Spleen (tissue), 11 donors: Measurements from ENCODE around the gene RRP7A. TPM values are rescaled to one million over a fixed set of nuclear protein-coding genes. Genes with fewer than 3 reads are reported as not detected.
"Not testable (repeated sequence)": the region's sequence is repeated elsewhere in the genome, so short reads cannot be mapped to it uniquely, and the experiment has no call there.

Source experiments
- DNase-seq: peaks from one replicate; pipeline ENCODE4 v3.0.0-alpha.2; 2020
- H3K27ac ChIP-seq, 8 donors: fragments of 200-600 bp; sonication (generic) in 7 of 8; 1 replicate in 4 of 8; 2 replicates in 4 of 8; pipeline versions ENCODE4 v1.5.0 to v1.8.0; 2016 to 2021; ENCODE audit warnings: inconsistent platforms in 4 of 8, mild to moderate bottlenecking in 4 of 8, moderate library complexity in 1 of 8
- H3K27me3 ChIP-seq, 7 donors: fragments of 200-600 bp; sonication (generic) in 6 of 7; replicated peaks in 1 of 7; 1 replicate in 4 of 7; 2 replicates in 3 of 7; pipeline versions ENCODE4 v1.5.0 to v1.8.0; 2016 to 2021; ENCODE audit warnings: inconsistent platforms in 3 of 7, mild to moderate bottlenecking in 1 of 7
- H3K36me3 ChIP-seq, 6 donors: fragments of 200-600 bp; sonication (generic) in 5 of 6; 1 replicate in 4 of 6; 2 replicates in 2 of 6; pipeline versions ENCODE4 v1.5.0 to v1.8.0; 2016 to 2021; ENCODE audit warnings: inconsistent platforms in 2 of 6
- H3K4me1 ChIP-seq, 6 donors: fragments of 200-600 bp; sonication (generic) in 5 of 6; 1 replicate in 3 of 6; 2 replicates in 3 of 6; pipeline versions ENCODE4 v1.5.0 to v1.8.0; 2016 to 2021; ENCODE audit warnings: inconsistent platforms in 3 of 6
- H3K4me3 ChIP-seq, 8 donors: fragments of 200-600 bp; sonication (generic) in 7 of 8; 1 replicate in 4 of 8; 2 replicates in 4 of 8; pipeline versions ENCODE4 v1.5.0 to v1.8.0; 2016 to 2021; ENCODE audit warnings: inconsistent platforms in 4 of 8, mild to moderate bottlenecking in 4 of 8, moderate library complexity in 2 of 8
- H3K9me3 ChIP-seq, 8 donors: fragments of 200-600 bp; sonication (generic) in 7 of 8; 1 replicate in 4 of 8; 2 replicates in 4 of 8; pipeline versions ENCODE4 v1.5.0 to v1.8.0; 2016 to 2021; ENCODE audit warnings: inconsistent platforms in 4 of 8
- POLR2A ChIP-seq, 3 donors: fragments of 450-650 bp; IDR thresholded peaks; one replicate each; pipeline ENCODE4 v1.5.1; 2017; ENCODE audit warnings: antibody characterized with exemption in 3 of 3, mild to moderate bottlenecking in 1 of 3
- POLR2AphosphoS5 ChIP-seq, 3 donors: sonication (generic); formaldehyde crosslinking; IDR thresholded peaks; one replicate each; pipeline ENCODE4 v1.5.1; 2017; ENCODE audit warnings: antibody characterized with exemption in 3 of 3
- WGBS, 5 donors: extraction: QIAGEN DNeasy Blood & Tissue Kit in 3 of 5; methylation state at CpG; one replicate each; pipeline versions ENCODE4 v1.1.5 to v1.1.7; 2013 to 2018; 5-methylcytosine and 5-hydroxymethylcytosine counted together
- intact Hi-C: fragments of 100-400 bp; cut with DNase I; formaldehyde crosslinking; loops from one replicate; pipeline ENCODE4 v1.15.0; 2023; ENCODE audit warnings: low total_unique reads
- polyA plus RNA-seq, 3 donors: library from polyadenylated mRNA; stranded (reverse); fragments of 200-250 nt; gene quantifications; one replicate each; pipeline ENCODE4 v1.2.1, GENCODE V29; 2013
- total RNA-seq, 7 donors: library from RNA; depleted of rRNA in 3 of 7; stranded (reverse); fragments of >200 nt in 3 of 7; fragmentation: NEBNext Ultra II Directional in 4 of 7; extraction: Animal tissue kit (Norgen Biotek cat#: 25700) in 4 of 7; gene quantifications; one replicate each; pipeline versions ENCODE4 v1.1.0 to v1.2.1, GENCODE V29; 2016 to 2021
- TF ChIP-seq, protein P1 (sequence below), 11 experiments: fragments of 200-600 bp in 7 of 11; fragments of 450-650 bp in 4 of 11; sonication (generic) in 4 of 11; IDR thresholded peaks in 8 of 11; conservative IDR thresholded peaks in 3 of 11; 1 replicate in 7 of 11; 2 replicates in 4 of 11; pipeline versions ENCODE4 v1.4.0 to v1.8.0; 2016 to 2021; ENCODE audit warnings: antibody characterized with exemption in 11 of 11, inconsistent platforms in 4 of 11, mild to moderate bottlenecking in 1 of 11
- donor health status: healthy with polysubstance abuse.
- donor health status: DM: no; HTN: no; CAD: no; lungs with moderate emphysema.
- donor health status: DM: no; HTN: no; CAD: no.
- donor health status: Bipolar disorder and iron deficiency.
- donor health status: healthy.
- donor health status: DM: no; HTN: no; CAD: no.
- donor health status: DM: yes; HTN: yes; CAD: no.

RRP7A gene
- total and polyA plus RNA-seq, 10 donors, result 8.9 to 47.4 (median 35.1) TPM

- H3K27me3 ChIP-seq, result peaks cover 0 to 16% (median 0%) of the 10 kb centered on the region in 7 donors
- no peak overlapping the region for H3K4me3 ChIP-seq
- no peak for TF ChIP-seq POLR2AphosphoS5 (IDR thresholded peaks at IDR 0.05)
- no peak for TF ChIP-seq POLR2A (IDR thresholded peaks at IDR 0.05)
- TF ChIP-seq, protein P1, sequence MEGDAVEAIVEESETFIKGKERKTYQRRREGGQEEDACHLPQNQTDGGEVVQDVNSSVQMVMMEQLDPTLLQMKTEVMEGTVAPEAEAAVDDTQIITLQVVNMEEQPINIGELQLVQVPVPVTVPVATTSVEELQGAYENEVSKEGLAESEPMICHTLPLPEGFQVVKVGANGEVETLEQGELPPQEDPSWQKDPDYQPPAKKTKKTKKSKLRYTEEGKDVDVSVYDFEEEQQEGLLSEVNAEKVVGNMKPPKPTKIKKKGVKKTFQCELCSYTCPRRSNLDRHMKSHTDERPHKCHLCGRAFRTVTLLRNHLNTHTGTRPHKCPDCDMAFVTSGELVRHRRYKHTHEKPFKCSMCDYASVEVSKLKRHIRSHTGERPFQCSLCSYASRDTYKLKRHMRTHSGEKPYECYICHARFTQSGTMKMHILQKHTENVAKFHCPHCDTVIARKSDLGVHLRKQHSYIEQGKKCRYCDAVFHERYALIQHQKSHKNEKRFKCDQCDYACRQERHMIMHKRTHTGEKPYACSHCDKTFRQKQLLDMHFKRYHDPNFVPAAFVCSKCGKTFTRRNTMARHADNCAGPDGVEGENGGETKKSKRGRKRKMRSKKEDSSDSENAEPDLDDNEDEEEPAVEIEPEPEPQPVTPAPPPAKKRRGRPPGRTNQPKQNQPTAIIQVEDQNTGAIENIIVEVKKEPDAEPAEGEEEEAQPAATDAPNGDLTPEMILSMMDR (IDR thresholded peaks at IDR 0.05 in 8 of 11, conservative IDR thresholded peaks at IDR 0.05 in 3 of 11), result no peak
- intact Hi-C loops, result no loop called here
- H3K9me3 ChIP-seq, result no peaks in the 10 kb centered on the region
- H3K36me3 ChIP-seq, result no peaks in the 10 kb centered on the region
- DNase-seq, result no peak
- 67 to 80% (median 71%) methylated on average over 11 of the region's 11 CpGs for WGBS, 5 donors
- H3K27ac ChIP-seq, result peak overlapping the region in 1 of 8 donors; percentile 21
- H3K4me1 ChIP-seq, result peaks cover 5 to 57% (median 34%) of the 10 kb centered on the region in 6 donors
Observed at GRCh38 chr22:42549331-42550060, 29.9 kb upstream of the RRP7A start.

DNA sequence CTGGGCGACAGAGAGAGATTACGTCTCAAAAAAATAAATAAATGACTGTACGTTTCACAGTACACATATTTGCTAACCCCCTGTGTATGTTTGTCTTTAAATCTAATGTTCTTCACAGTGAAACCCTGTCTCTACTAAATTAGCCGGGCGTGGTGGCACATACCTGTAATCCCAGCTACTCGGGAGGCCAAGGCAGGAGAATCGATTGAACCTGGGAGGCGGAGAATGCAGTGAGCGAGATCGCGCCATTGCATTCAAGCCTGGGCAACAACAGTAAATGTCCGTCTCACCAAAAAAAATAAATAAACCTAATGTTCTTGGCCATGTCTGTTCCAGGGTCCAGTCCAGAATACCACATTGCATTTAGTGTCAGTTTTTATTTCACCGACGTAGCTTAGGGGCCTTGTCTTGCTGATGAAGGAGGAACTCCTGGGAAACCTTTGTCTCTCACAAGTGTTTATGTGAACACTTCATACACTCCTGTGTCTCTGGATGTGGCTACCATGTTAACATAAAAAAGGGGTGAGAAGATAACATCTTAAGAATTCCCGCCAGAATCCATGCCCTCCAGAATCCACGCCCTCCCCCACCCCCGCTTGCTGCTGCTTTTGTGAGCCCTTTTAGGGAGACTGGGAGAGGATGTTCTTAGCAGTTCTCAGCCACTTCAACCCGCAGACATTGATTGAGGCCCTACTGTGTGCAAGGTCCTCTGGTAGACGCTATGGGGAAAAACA is 29.2 kb upstream of the RRP7A start:
- DNase-seq, result no peak
- H3K36me3 ChIP-seq, result no peaks in the 10 kb centered on the region
- no peaks in the 10 kb centered on the region for H3K9me3 ChIP-seq
- H3K4me3 ChIP-seq, result no peak overlapping the region
- intact Hi-C loops, result no loop called here
- 84 to 90% (median 88%) methylated on average over 19 of the region's 19 CpGs for WGBS, 5 donors
- H3K27ac ChIP-seq, result no peak overlapping the region
- peaks cover 0 to 9% (median 0%) of the 10 kb centered on the region in 7 donors for H3K27me3 ChIP-seq
- peaks cover 5 to 50% (median 27%) of the 10 kb centered on the region in 6 donors for H3K4me1 ChIP-seq
- TF ChIP-seq POLR2AphosphoS5 (IDR thresholded peaks at IDR 0.05) (no peak), POLR2A (IDR thresholded peaks at IDR 0.05) (no peak)
- TF ChIP-seq, protein P1 (IDR thresholded peaks at IDR 0.05 in 8 of 11, conservative IDR thresholded peaks at IDR 0.05 in 3 of 11), result no peak

DNA sequence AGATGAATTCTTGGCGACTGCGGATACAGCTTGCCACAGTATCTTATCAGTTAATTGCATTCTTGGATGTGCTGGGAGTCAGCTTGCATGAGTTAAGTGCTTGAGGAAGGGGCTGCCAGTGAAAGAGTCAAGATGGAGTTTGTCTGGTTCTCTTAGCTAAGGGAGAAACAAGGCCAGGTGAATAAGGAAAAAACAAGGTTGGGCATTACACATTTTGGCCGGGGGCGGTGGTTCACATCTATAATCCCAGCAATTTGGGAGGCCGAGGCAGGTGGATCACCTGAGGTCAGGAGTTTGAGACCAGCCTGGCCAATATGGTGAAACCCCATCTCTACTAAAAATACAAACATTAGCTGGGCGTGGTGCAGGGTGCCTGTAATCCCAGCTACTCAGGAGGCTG is 28.5 kb upstream of the RRP7A start:
- H3K36me3 ChIP-seq, H3K9me3 ChIP-seq, DNase-seq, H3K27me3 ChIP-seq, H3K27ac ChIP-seq, intact Hi-C loops, H3K4me3 ChIP-seq: not testable (repeated sequence)
- 64 to 77% (median 71%) methylated on average over 6 of the region's 6 CpGs for WGBS, 5 donors
- peaks cover 3 to 43% (median 22%) of the 10 kb centered on the region in 6 donors for H3K4me1 ChIP-seq

DNA sequence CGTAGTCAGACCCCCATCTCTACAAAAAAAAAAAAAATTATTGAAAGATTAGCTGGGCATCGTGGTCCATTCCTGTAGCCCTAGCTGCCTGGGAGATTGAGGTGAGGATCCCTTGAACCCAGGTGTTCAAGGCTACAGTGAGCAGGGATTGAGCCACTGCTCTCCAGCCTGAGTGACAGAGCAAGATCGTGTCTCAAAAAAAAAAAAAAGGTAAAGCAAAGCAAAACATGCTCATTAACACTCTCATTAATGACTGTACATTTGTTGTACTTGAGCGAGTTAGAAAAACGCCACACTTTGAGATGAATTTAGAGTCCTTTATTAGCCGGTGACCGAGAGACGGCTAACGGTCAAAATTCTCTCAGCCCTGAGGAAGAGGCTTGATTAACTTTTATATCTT is 28.0 kb upstream of the RRP7A start:
- WGBS, 5 donors, result 65 to 75% (median 72%) methylated on average over 9 of the region's 9 CpGs
- intact Hi-C loops, result no loop called here
- no peak overlapping the region for H3K27ac ChIP-seq
- H3K27me3 ChIP-seq, result no peaks in the 10 kb centered on the region
- H3K4me1 ChIP-seq, result peaks cover 0 to 38% (median 17%) of the 10 kb centered on the region in 6 donors
- no peak for TF ChIP-seq POLR2A (IDR thresholded peaks at IDR 0.05)
- TF ChIP-seq, protein P1 (IDR thresholded peaks at IDR 0.05 in 8 of 11, conservative IDR thresholded peaks at IDR 0.05 in 3 of 11), result no peak
- no peak for TF ChIP-seq POLR2AphosphoS5 (IDR thresholded peaks at IDR 0.05)
- no peaks in the 10 kb centered on the region for H3K36me3 ChIP-seq
- no peak for DNase-seq
- H3K4me3 ChIP-seq, result no peak overlapping the region
- H3K9me3 ChIP-seq, result no peaks in the 10 kb centered on the region
